ENCODE results near the gene CHMP2A. TPM values are rescaled to one million over a fixed set of nuclear protein-coding genes. Genes with fewer than 3 reads are reported as not detected.

CHMP2A gene
- total and polyA plus RNA-seq, 2 of the 8 experiments (the other 6 are each of a cell fraction or from before 2014, with no cell fraction given): 70.0 to 132 TPM

- Histone ChIP-seq H3K23me2 (ENCODE audit: low read depth, low read length) (peaks cover 4% of the 10 kb centered on the region; the same call in 1 of the 2 replicates), H4K8ac (ENCODE audit: extremely low read depth, insufficient read depth, low read length) (no peak overlapping the region; the same call in 1 of the 2 replicates), H3K27ac (ENCODE audit: low read depth, low read length) (no peak overlapping the region), H3K4me2 (ENCODE audit: insufficient read depth in 1 of 2, low read depth in 2 of 2, low read length in 2 of 2) (no peak overlapping the region), H2BK15ac (ENCODE audit: low read length) (no peak overlapping the region), H3K9me3 (ENCODE audit: insufficient read depth in 2 of 2, low read depth in 1 of 2, low read length in 1 of 2) (no peaks in the 10 kb centered on the region; a peak in 1 of 4 replicates), H2BK5ac (ENCODE audit: low read depth, low read length) (no peak overlapping the region), H2BK12ac (ENCODE audit: low read depth, low read length) (no peak overlapping the region), H3K79me2 (ENCODE audit: control insufficient read depth in 1 of 2, insufficient read depth in 2 of 2, low read length in 2 of 2) (peaks cover 0 to 2% of the 10 kb centered on the region in 2 experiments; a peak in 1 of 4 replicates), H2BK120ac (replicated peaks; ENCODE audit: low read depth, low read length) (no peak overlapping the region), H3K14ac (ENCODE audit: insufficient read length) (no peak overlapping the region), H3K4me1 (replicated peaks in 1 of 4; ENCODE audit: control insufficient read depth in 3 of 4, insufficient read depth in 4 of 4, low read length in 3 of 4) (peaks cover 0 to 6% (median 5%) of the 10 kb centered on the region in 4 experiments; a peak in 6 of 7 replicates), H2AFZ (ENCODE audit: low read length) (no peak overlapping the region), H2AK5ac (ENCODE audit: low read depth, low read length) (no peak overlapping the region), H3K56ac (replicated peaks; ENCODE audit: insufficient read length, low read depth, low read length) (no peak overlapping the region), H4K5ac (ENCODE audit: insufficient read length, low read depth, low read length) (no peak overlapping the region), H3K79me1 (ENCODE audit: low read depth, low read length) (peaks cover 2% of the 10 kb centered on the region; the same call in 1 of the 2 replicates), H2BK20ac (ENCODE audit: low read length) (no peak overlapping the region), H4K91ac (replicated peaks; ENCODE audit: insufficient read length, low read length) (no peak overlapping the region), H3K4ac (replicated peaks; ENCODE audit: insufficient read length, low read depth, low read length) (no peak overlapping the region), H3K4me3 (ENCODE audit: extremely low read depth in 1 of 4, insufficient read depth in 2 of 4, low read depth in 3 of 4, low read length in 4 of 4) (no peak overlapping the region), H3K9ac (replicated peaks in 1 of 4; ENCODE audit: extremely low read depth in 1 of 4, low read depth in 3 of 4, low read length in 3 of 4) (no peak overlapping the region), H4K20me1 (replicated peaks in 1 of 2; ENCODE audit: control insufficient read depth in 1 of 2, insufficient read depth in 2 of 2, low read length in 2 of 2) (no peaks in the 10 kb centered on the region), H3K27me3 (replicated peaks in 1 of 4; ENCODE audit: control insufficient read depth in 3 of 4, extremely low read depth in 1 of 4, insufficient read depth in 3 of 4, low read length in 3 of 4) (no peaks in the 10 kb centered on the region), H3K18ac (ENCODE audit: extremely low read depth, low read length) (no peak overlapping the region), H3K23ac (ENCODE audit: insufficient read length) (no peak overlapping the region), H3K36me3 (ENCODE audit: control insufficient read depth in 2 of 4, insufficient read depth in 4 of 4, low read length in 3 of 4) (no peaks in the 10 kb centered on the region)
- WGBS, 2 experiments (ENCODE audit: extremely low coverage in 1 of 2, insufficient coverage in 1 of 2, insufficient read length in 1 of 2, insufficient replicate concordance in 2 of 2, low coverage in 1 of 2, low lambda C conversion rate in 2 of 2, missing lambda C conversion rate in 1 of 2): 90% methylated on average over 11 of the region's 11 CpGs; no CpG with 5 or more reads in 1 of the 2 experiments
- FAIRE-seq (no peak), DNase-seq (ENCODE audit: low read depth in 1 of 2, low spot score in 2 of 2) (no peak)
- TF ChIP-seq SP1 (IDR thresholded peaks at IDR 0.05; ENCODE audit: low read depth, low read length): no peak
- no peak for TF ChIP-seq MAX (IDR thresholded peaks at IDR 0.05)
- no peak for TF ChIP-seq CTCF (IDR thresholded peaks at IDR 0.05; ENCODE audit: control extremely low read depth in 1 of 3, insufficient read depth in 1 of 3, low read depth in 1 of 3, low read length in 3 of 3)
- no peak for TF ChIP-seq ASH2L (IDR thresholded peaks at IDR 0.05; ENCODE audit: low read length)
- no peak for TF ChIP-seq GTF2F1 (IDR thresholded peaks at IDR 0.05; ENCODE audit: borderline replicate concordance, low read depth, low read length)
- TF ChIP-seq SP4 (IDR thresholded peaks at IDR 0.05; ENCODE audit: low read length): no peak
- TF ChIP-seq SUZ12 (IDR thresholded peaks at IDR 0.05; ENCODE audit: low read length): no peak
- no peak for TF ChIP-seq KDM4A (IDR thresholded peaks at IDR 0.05; ENCODE audit: low read depth, low read length, severe bottlenecking)
- TF ChIP-seq SAP30 (IDR thresholded peaks at IDR 0.05; ENCODE audit: insufficient read depth, insufficient replicate concordance, low read length): no peak
- POLR2A ChIA-PET (ENCODE audit: partially characterized antibody): interaction anchor here (1.0 to 21.3 kb wide), 4 partner anchors 8 to 39 kb away, joined by 3 to 650 read pairs (median 4); partner anchors contain the start of genes CHMP2A and TRIM28
- CTCF ChIA-PET (ENCODE audit: partially characterized antibody): interaction anchor here (1.0 kb wide), 1 partner anchor 9 kb away, joined by 3 read pairs; no protein-coding TSS in a partner anchor
Observed at GRCh38 chr19:58509731-58510083, 45.2 kb downstream of the CHMP2A start.

All from H1 (cell line).